CD14-positive monocyte (primary cell): ENCODE results near the gene HCN4. TPM values are rescaled to one million over a fixed set of nuclear protein-coding genes. Genes with fewer than 3 reads are reported as not detected.

Experiments used
- DNase-seq, 3 donors: peaks; one replicate each; pipeline ENCODE4 v3.0.0-alpha.2; 2011 to 2022
- H2AFZ ChIP-seq: 2 replicates; pipeline ENCODE4 v1.6.0; 2012; ENCODE audit warnings: mild to moderate bottlenecking, low read depth, low read length, inconsistent platforms; ENCODE audit not compliant: insufficient read depth, poor library complexity, severe bottlenecking
- H3K27ac ChIP-seq, 2 donors: 1 replicate in 1 of 2; 2 replicates in 1 of 2; pipeline ENCODE4 v1.5.1; 2012 to 2013; ENCODE audit warnings: low read length in 2 of 2, control low read depth in 1 of 2, inconsistent platforms in 1 of 2, low read depth in 1 of 2, mild to moderate bottlenecking in 1 of 2
- H3K27me3 ChIP-seq, 2 donors: one replicate each; pipeline versions ENCODE4 v1.6.0 to v1.6.1; 2011 to 2013; ENCODE audit warnings: low read length in 2 of 2; ENCODE audit not compliant: control insufficient read depth in 2 of 2, insufficient read depth in 2 of 2
- H3K36me3 ChIP-seq, 2 donors: replicated peaks in 1 of 2; 1 replicate in 1 of 2; 2 replicates in 1 of 2; pipeline versions ENCODE4 v1.5.1 to v1.6.1; 2012 to 2013; ENCODE audit warnings: low read length in 2 of 2, control low read depth in 1 of 2, inconsistent platforms in 1 of 2, mild to moderate bottlenecking in 1 of 2; ENCODE audit not compliant: insufficient read depth in 2 of 2, control insufficient read depth in 1 of 2
- H3K4me1 ChIP-seq, 2 donors: 1 replicate in 1 of 2; 2 replicates in 1 of 2; pipeline versions ENCODE4 v1.5.1 to v1.6.1; 2012 to 2013; ENCODE audit warnings: low read length in 2 of 2, control low read depth in 1 of 2, inconsistent platforms in 1 of 2, mild to moderate bottlenecking in 1 of 2, moderate library complexity in 1 of 2; ENCODE audit not compliant: insufficient read depth in 2 of 2, control insufficient read depth in 1 of 2
- H3K4me2 ChIP-seq: replicated peaks from 2 replicates; pipeline ENCODE3; 2012; ENCODE audit warnings: low read length, moderate library complexity, mild to moderate bottlenecking; ENCODE audit not compliant: poor library complexity, severe bottlenecking; ENCODE audit errors: extremely low read depth
- H3K4me3 ChIP-seq, 3 experiments: fragments of 200-600 bp in 1 of 3; sonication (generic) in 1 of 3; replicated peaks in 1 of 3; 1 replicate in 2 of 3; 2 replicates in 1 of 3; pipeline ENCODE4 v1.5.1; 2011 to 2013; ENCODE audit warnings: low read length in 3 of 3, mild to moderate bottlenecking in 3 of 3, control low read depth in 2 of 3, low read depth in 2 of 3, inconsistent platforms in 1 of 3, moderate library complexity in 1 of 3
- H3K79me2 ChIP-seq: 2 replicates; pipeline ENCODE4 v1.6.0; 2012; ENCODE audit warnings: mild to moderate bottlenecking, control low read depth, inconsistent platforms, low read length, moderate library complexity; ENCODE audit not compliant: insufficient read depth
- H3K9ac ChIP-seq: 2 replicates; pipeline ENCODE4 v1.6.0; 2017; ENCODE audit warnings: low read length, mild to moderate bottlenecking; ENCODE audit not compliant: insufficient read depth, poor library complexity, severe bottlenecking
- H3K9me3 ChIP-seq, 2 donors: replicated peaks in 1 of 2; 1 replicate in 1 of 2; 2 replicates in 1 of 2; pipeline versions ENCODE4 v1.5.1 to v1.6.1; 2012 to 2013; ENCODE audit warnings: low read length in 2 of 2, control low read depth in 1 of 2; ENCODE audit not compliant: control insufficient read depth in 1 of 2, insufficient read depth in 1 of 2
- H4K20me1 ChIP-seq: 2 replicates; pipeline ENCODE4 v1.6.0; 2012; ENCODE audit warnings: mild to moderate bottlenecking, low read length, control low read depth, moderate library complexity; ENCODE audit not compliant: insufficient read depth
- H3K27ac Mint-ChIP-seq, 7 donors: one replicate each; pipeline ENCODE4 v1.8.0; 2020; ENCODE audit warnings: mild to moderate bottlenecking in 7 of 7, mixed read lengths in 7 of 7, moderate library complexity in 6 of 7, inconsistent platforms in 2 of 7
- H3K27me3 Mint-ChIP-seq, 3 donors: one replicate each; pipeline ENCODE4 v1.8.0; 2021 to 2022; ENCODE audit warnings: low read depth in 3 of 3, mild to moderate bottlenecking in 3 of 3, mixed read lengths in 3 of 3, moderate library complexity in 3 of 3, inconsistent platforms in 1 of 3
- H3K36me3 Mint-ChIP-seq, 2 donors: one replicate each; pipeline ENCODE4 v1.8.0; 2020; ENCODE audit warnings: mixed read lengths in 2 of 2, inconsistent platforms in 1 of 2, mild to moderate bottlenecking in 1 of 2
- H3K4me1 Mint-ChIP-seq: one replicate; pipeline ENCODE4 v1.8.0; 2020; ENCODE audit warnings: mild to moderate bottlenecking, mixed read lengths
- H3K4me3 Mint-ChIP-seq, 2 donors: one replicate each; pipeline ENCODE4 v1.8.0; 2020; ENCODE audit warnings: mild to moderate bottlenecking in 2 of 2, mixed read lengths in 2 of 2, moderate library complexity in 1 of 2
- H3K9me3 Mint-ChIP-seq, 7 donors: one replicate each; pipeline ENCODE4 v1.8.0; 2020 to 2022; ENCODE audit warnings: mixed read lengths in 7 of 7, mild to moderate bottlenecking in 6 of 7, moderate library complexity in 6 of 7, inconsistent platforms in 2 of 7
- WGBS: methylation state at CpG from one replicate; pipeline ENCODE4 v1.1.5; 2013; ENCODE audit warnings: missing lambda C conversion rate; ENCODE audit not compliant: insufficient coverage; 5-methylcytosine and 5-hydroxymethylcytosine counted together
- intact Hi-C, 2 donors: fragments of 100-400 bp; cut with micrococcal nuclease; formaldehyde crosslinking; loops; one replicate each; pipeline versions ENCODE4 v1.15.0 to v1.15.1; 2023
- polyA plus RNA-seq, 3 donors: library from polyadenylated mRNA; depleted of rRNA in 1 of 3; unstranded in 2 of 3; stranded (reverse) in 1 of 3; fragments of 300-500 nt in 2 of 3; fragments of >200 nt in 1 of 3; fragmentation: Illumina TruSeq in 2 of 3; gene quantifications; 1 replicate in 2 of 3; 2 replicates in 1 of 3; pipeline ENCODE4 v1.2.3, GENCODE V29; 2012 to 2021
- TF ChIP-seq, protein P1 (sequence below): fragments of 200-600 bp; IDR thresholded peaks from one replicate; pipeline ENCODE4 v1.8.0; 2022; ENCODE audit warnings: antibody characterized with exemption, mild to moderate bottlenecking

HCN4 gene
- polyA plus RNA-seq, 3 donors: not detected

DNA sequence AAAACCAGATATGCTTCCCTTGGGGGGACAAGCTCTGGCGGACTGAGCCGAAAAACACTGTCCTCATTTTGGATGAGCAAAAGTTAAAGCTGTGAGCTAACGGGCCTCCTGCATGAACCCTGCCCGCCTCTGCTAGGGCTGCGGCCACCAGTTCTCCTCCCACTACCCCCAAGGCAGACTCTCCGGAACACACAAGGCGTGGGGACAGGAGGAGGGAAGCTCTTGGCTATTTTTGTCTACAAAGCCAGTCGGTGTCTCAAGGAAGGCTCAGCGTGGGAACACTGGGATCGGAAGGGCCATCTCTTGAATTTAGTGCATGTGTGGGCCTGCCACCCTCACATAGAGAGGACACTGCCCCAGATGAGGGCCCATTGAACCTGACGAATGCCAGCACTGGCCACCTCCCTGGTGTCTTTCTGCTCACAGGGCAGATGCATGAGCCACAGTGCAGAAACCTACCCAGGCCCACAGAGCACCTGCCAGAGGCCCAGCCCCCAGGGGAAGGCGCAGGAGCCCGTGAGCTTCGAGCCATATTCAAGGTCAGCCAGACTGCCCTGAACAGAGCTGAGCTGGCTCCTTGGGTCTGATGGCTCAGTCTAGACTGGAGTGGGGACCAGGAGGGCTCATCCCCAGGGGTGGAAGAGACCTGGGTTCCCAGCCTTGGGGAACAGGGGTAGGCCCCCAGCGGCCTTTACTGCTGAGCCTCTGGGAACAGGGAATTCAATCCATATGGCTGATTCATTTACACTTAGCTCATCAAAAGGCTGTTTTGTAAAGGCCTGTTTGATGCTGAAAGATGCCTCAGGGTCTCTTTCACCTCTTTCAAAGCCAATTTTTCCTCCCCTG, 38.3 kb downstream of the HCN4 start:
- TF ChIP-seq, protein P1, sequence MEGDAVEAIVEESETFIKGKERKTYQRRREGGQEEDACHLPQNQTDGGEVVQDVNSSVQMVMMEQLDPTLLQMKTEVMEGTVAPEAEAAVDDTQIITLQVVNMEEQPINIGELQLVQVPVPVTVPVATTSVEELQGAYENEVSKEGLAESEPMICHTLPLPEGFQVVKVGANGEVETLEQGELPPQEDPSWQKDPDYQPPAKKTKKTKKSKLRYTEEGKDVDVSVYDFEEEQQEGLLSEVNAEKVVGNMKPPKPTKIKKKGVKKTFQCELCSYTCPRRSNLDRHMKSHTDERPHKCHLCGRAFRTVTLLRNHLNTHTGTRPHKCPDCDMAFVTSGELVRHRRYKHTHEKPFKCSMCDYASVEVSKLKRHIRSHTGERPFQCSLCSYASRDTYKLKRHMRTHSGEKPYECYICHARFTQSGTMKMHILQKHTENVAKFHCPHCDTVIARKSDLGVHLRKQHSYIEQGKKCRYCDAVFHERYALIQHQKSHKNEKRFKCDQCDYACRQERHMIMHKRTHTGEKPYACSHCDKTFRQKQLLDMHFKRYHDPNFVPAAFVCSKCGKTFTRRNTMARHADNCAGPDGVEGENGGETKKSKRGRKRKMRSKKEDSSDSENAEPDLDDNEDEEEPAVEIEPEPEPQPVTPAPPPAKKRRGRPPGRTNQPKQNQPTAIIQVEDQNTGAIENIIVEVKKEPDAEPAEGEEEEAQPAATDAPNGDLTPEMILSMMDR: no peak

DNA sequence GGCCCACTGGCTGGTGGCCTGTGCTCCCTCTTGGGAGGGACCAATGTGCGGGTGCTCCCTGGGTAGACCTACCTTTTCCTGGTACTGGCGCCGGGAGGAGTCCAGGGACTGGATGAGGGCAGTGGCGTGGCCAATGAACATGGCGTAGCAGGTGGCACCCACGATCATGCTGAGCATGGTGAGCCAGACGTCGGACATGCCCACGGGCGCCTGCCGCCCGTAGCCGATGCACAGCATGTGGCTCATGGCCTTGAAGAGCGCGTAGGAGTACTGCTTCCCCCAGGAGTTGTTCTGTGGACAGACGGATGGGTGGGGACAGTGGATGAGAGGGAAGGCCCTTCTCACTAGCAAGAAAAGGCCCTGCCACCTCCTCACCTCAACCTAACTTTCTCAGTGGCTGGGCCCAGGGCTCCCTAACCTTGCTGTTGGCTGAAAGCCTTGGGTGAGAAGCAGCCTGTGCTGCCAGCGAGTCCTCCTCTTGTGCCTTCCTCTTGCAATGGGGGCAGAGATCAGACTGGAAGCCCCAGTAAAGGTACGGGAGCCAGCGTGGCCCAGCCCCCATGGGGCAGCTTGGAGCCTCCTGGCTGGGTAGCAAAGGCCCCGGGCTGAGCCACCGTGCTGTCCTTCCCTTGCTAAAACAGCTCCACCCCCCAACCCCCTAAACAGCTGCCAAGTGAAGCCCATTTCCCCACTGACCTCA, 39.1 kb downstream of the HCN4 start:
- H3K9me3 Mint-ChIP-seq: peaks cover 0 to 4% (median 0%) of the 10 kb centered on the region in 7 donors
- no peaks in the 10 kb centered on the region for H4K20me1 ChIP-seq
- H3K4me2 ChIP-seq: no peak overlapping the region
- WGBS: 88% methylated on average over 14 of the region's 21 CpGs
- no peaks in the 10 kb centered on the region for H3K4me1 Mint-ChIP-seq
- DNase-seq: no peak
- no peak overlapping the region for H2AFZ ChIP-seq
- intact Hi-C loops: no loop called here
- H3K27ac Mint-ChIP-seq: no peak overlapping the region
- H3K4me1 ChIP-seq: no peaks in the 10 kb centered on the region
- no peak overlapping the region for H3K9ac ChIP-seq
- H3K36me3 Mint-ChIP-seq: no peaks in the 10 kb centered on the region
- TF ChIP-seq, protein P1: no peak
- no peaks in the 10 kb centered on the region for H3K79me2 ChIP-seq
- H3K36me3 ChIP-seq: no peaks in the 10 kb centered on the region
- no peak overlapping the region for H3K4me3 ChIP-seq
- H3K27me3 ChIP-seq: peaks cover 0 to 6% of the 10 kb centered on the region in 2 donors
- no peaks in the 10 kb centered on the region for H3K9me3 ChIP-seq
- H3K27ac ChIP-seq: no peak overlapping the region
- peaks cover 15 to 27% (median 17%) of the 10 kb centered on the region in 3 donors for H3K27me3 Mint-ChIP-seq
- H3K4me3 Mint-ChIP-seq: no peak overlapping the region

More for the DNA sequence above, 38.3 kb downstream of the HCN4 start:
- Histone ChIP-seq H3K4me3 (no peak overlapping the region), H3K27me3 (peaks cover 0 to 3% of the 10 kb centered on the region in 2 donors), H4K20me1 (no peaks in the 10 kb centered on the region), H3K4me2 (no peak overlapping the region), H3K27ac (no peak overlapping the region), H2AFZ (no peak overlapping the region), H3K79me2 (no peaks in the 10 kb centered on the region), H3K36me3 (no peaks in the 10 kb centered on the region), H3K4me1 (no peaks in the 10 kb centered on the region), H3K9ac (no peak overlapping the region), H3K9me3 (no peaks in the 10 kb centered on the region)
- H3K27ac Mint-ChIP-seq: no peak overlapping the region
- H3K9me3 Mint-ChIP-seq: peaks cover 0 to 4% (median 0%) of the 10 kb centered on the region in 7 donors
- intact Hi-C loops: no loop called here
- H3K4me3 Mint-ChIP-seq: no peak overlapping the region
- peaks cover 16 to 24% (median 18%) of the 10 kb centered on the region in 3 donors for H3K27me3 Mint-ChIP-seq
- DNase-seq: no peak
- no peaks in the 10 kb centered on the region for H3K4me1 Mint-ChIP-seq
- WGBS: 91% methylated on average over 7 of the region's 15 CpGs
- H3K36me3 Mint-ChIP-seq: no peaks in the 10 kb centered on the region
